Left lung (tissue), 10 donors: ENCODE results near the gene SNCAIP. TPM values are rescaled to one million over a fixed set of nuclear protein-coding genes. Genes with fewer than 3 reads are reported as not detected.

Experiments used
- ATAC-seq: fragments of 200-7000 bp; cut with Tn5 transposase; one replicate; pipeline ENCODE4 v1.9.1; 2020; ENCODE audit warnings: moderate library complexity
- DNase-seq, 4 donors: peaks; one replicate each; pipeline ENCODE4 v3.0.0-alpha.2; 2013 to 2020
- H3K27ac ChIP-seq, 2 donors: fragments of 200-600 bp; sonication (generic) in 1 of 2; one replicate each; pipeline versions ENCODE4 v1.5.0 to v1.8.0; 2020 to 2021
- H3K27me3 ChIP-seq, 2 donors: fragments of 200-600 bp; sonication (generic) in 1 of 2; one replicate each; pipeline versions ENCODE4 v1.5.0 to v1.8.0; 2020 to 2021
- H3K36me3 ChIP-seq, 2 donors: fragments of 200-600 bp; sonication (generic) in 1 of 2; one replicate each; pipeline versions ENCODE4 v1.5.0 to v1.8.0; 2020 to 2021
- H3K4me1 ChIP-seq, 2 donors: fragments of 200-600 bp; one replicate each; pipeline ENCODE4 v1.8.0; 2021
- H3K4me3 ChIP-seq, 2 donors: fragments of 200-600 bp; sonication (generic) in 1 of 2; one replicate each; pipeline versions ENCODE4 v1.5.0 to v1.8.0; 2020 to 2021; ENCODE audit warnings: mild to moderate bottlenecking in 1 of 2
- H3K9me3 ChIP-seq, 2 donors: fragments of 200-600 bp; sonication (generic) in 1 of 2; one replicate each; pipeline versions ENCODE4 v1.5.0 to v1.8.0; 2020 to 2021
- CTCF ChIP-seq, 2 donors: fragments of 200-600 bp; sonication (generic) in 1 of 2; IDR thresholded peaks; one replicate each; pipeline versions ENCODE4 v1.5.0 to v1.8.0; 2021; ENCODE audit warnings: antibody characterized with exemption in 2 of 2
- intact Hi-C, 2 donors: fragments of 100-400 bp; cut with DNase I; formaldehyde crosslinking; loops; one replicate each; pipeline versions ENCODE4 v1.11.2 to v1.14.2; 2022
- polyA plus RNA-seq, 6 donors: library from polyadenylated mRNA; unstranded; fragments of 120-200 nt; gene quantifications; one replicate each; pipeline ENCODE4 v1.2.1, GENCODE V29; 2013; ENCODE audit not compliant: insufficient read length in 6 of 6
- total RNA-seq, 2 donors: library from RNA; stranded (reverse); fragmentation: NEBNext Ultra II Directional; extraction: Animal tissue kit (Norgen Biotek cat#: 25700); gene quantifications; one replicate each; pipeline ENCODE4 v1.2.1, GENCODE V29; 2021
- donor health status: DM: no; HTN: yes; CAD: no.
- donor health status: DM: no; HTN: no; CAD: no.

The SNCAIP gene
- total and polyA plus RNA-seq, 8 donors, result 2.1 to 23.4 (median 17.3) TPM

GRCh38 chr5:122444411-122444810 lies 132.4 kb downstream of the SNCAIP start:
- Histone ChIP-seq H3K4me3 (no peak overlapping the region), H3K9me3 (no peaks in the 10 kb centered on the region), H3K4me1 (no peaks in the 10 kb centered on the region), H3K27ac (no peak overlapping the region), H3K27me3 (no peaks in the 10 kb centered on the region), H3K36me3 (peaks cover 0 to 5% of the 10 kb centered on the region in 2 donors)
- no peak for DNase-seq
- no peak for ATAC-seq
- no peak for TF ChIP-seq CTCF (IDR thresholded peaks at IDR 0.05)
- intact Hi-C loops, result no loop called here

- Histone ChIP-seq H3K27ac (no peak overlapping the region), H3K36me3 (peaks cover 0 to 5% of the 10 kb centered on the region in 2 donors), H3K9me3 (no peaks in the 10 kb centered on the region), H3K4me1 (no peaks in the 10 kb centered on the region), H3K27me3 (no peaks in the 10 kb centered on the region), H3K4me3 (no peak overlapping the region)
- no peak for DNase-seq
- TF ChIP-seq CTCF (IDR thresholded peaks at IDR 0.05), result no peak
- intact Hi-C loops, result no loop called here
- no peak for ATAC-seq
Measured at GRCh38 chr5:122445070-122445469, 133.0 kb downstream of the SNCAIP start.

GRCh38 chr5:122447072-122447471 lies 135.0 kb downstream of the SNCAIP start:
- no peak for ATAC-seq
- TF ChIP-seq CTCF (IDR thresholded peaks at IDR 0.05), result no peak
- H3K36me3 ChIP-seq, result peaks cover 0 to 11% of the 10 kb centered on the region in 2 donors
- intact Hi-C loops, result no loop called here
- no peak overlapping the region for H3K27ac ChIP-seq
- no peak overlapping the region for H3K4me3 ChIP-seq
- H3K9me3 ChIP-seq, result no peaks in the 10 kb centered on the region
- no peaks in the 10 kb centered on the region for H3K4me1 ChIP-seq
- DNase-seq, result no peak
- H3K27me3 ChIP-seq, result no peaks in the 10 kb centered on the region

GRCh38 chr5:122447879-122448278 lies 135.8 kb downstream of the SNCAIP start:
- no peak for TF ChIP-seq CTCF (IDR thresholded peaks at IDR 0.05)
- DNase-seq, result peak in 2 of 4 donors; percentile 18 to 44
- H3K27ac ChIP-seq, result no peak overlapping the region

GRCh38 chr5:122454541-122454940 lies 142.5 kb downstream of the SNCAIP start:
- peaks cover 0 to 6% of the 10 kb centered on the region in 2 donors for H3K36me3 ChIP-seq
- H3K27ac ChIP-seq, result no peak overlapping the region
- no peaks in the 10 kb centered on the region for H3K4me1 ChIP-seq
- no peaks in the 10 kb centered on the region for H3K27me3 ChIP-seq
- no peak for DNase-seq
- intact Hi-C loops, result no loop called here
- no peak for ATAC-seq
- TF ChIP-seq CTCF (IDR thresholded peaks at IDR 0.05), result no peak
- H3K9me3 ChIP-seq, result no peaks in the 10 kb centered on the region
- no peak overlapping the region for H3K4me3 ChIP-seq

More at GRCh38 chr5:122447879-122448278, 135.8 kb downstream of the SNCAIP start:
- no peak for ATAC-seq
- Histone ChIP-seq H3K4me1 (no peaks in the 10 kb centered on the region), H3K4me3 (no peak overlapping the region), H3K9me3 (no peaks in the 10 kb centered on the region), H3K27me3 (no peaks in the 10 kb centered on the region), H3K36me3 (peaks cover 0 to 11% of the 10 kb centered on the region in 2 donors)
- intact Hi-C loops, result no loop called here
